T47D (cell line): ENCODE data around the gene ITPRIPL1.

ENCODE experiments used
- DNase-seq, 2 experiments: peaks; one replicate each; pipeline versions ENCODE4 v3.0.0 to v3.0.0-alpha.2; 2011 to 2012; ENCODE audit warnings: low read depth in 1 of 2, low spot score in 1 of 2
- JUND ChIP-seq: IDR thresholded peaks from 2 replicates; pipeline ENCODE4 v1.6.1; 2012; ENCODE audit warnings: low read depth
- in situ Hi-C: cut with HindIII; loops from 2 replicates; pipeline ENCODE4 v1.10.0; 2016; ENCODE audit warnings: low sequenced_read_pairs, low pct_unique_long_range_greater_than_20kb

Gene ITPRIPL1

GRCh38 chr2:96326990-96327820 is 2.1 kb downstream of the ITPRIPL1 start:
- DNase-seq, result no peak
- in situ Hi-C loops, result no loop called here
- no peak for TF ChIP-seq JUND

DNA sequence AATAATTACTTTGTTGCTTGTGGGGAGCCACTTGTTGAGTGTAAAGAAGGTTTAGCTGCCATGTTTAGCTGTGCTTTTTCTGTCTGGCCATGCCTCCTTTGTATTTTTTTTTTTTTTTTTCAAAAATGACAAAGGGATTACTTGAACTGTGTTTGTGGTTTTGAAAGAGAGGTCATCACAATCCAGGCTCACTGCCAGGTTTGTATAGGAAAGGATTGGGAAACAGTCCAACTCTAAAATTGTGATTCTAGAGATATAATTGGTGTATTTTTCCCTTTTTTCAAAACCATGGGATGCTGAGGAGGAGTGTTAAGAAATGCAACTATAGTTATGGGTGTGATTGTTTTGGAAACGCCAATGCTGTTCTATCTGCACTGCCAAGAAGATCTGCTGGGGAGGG is 4.3 kb downstream of the ITPRIPL1 start:
- TF ChIP-seq JUND, result no peak
- in situ Hi-C loops, result no loop called here
- no peak for DNase-seq

- DNase-seq, result no peak
- TF ChIP-seq JUND, result no peak
- in situ Hi-C loops, result no loop called here
These were observed 4.8 kb downstream of the ITPRIPL1 start for GRCh38 chr2:96329874-96330273.

GRCh38 chr2:96330407-96330806 is 5.3 kb downstream of the ITPRIPL1 start:
- no peak for TF ChIP-seq JUND
- in situ Hi-C loops, result no loop called here
- peak in 1 of 2 experiments; percentile 21 for DNase-seq

DNA sequence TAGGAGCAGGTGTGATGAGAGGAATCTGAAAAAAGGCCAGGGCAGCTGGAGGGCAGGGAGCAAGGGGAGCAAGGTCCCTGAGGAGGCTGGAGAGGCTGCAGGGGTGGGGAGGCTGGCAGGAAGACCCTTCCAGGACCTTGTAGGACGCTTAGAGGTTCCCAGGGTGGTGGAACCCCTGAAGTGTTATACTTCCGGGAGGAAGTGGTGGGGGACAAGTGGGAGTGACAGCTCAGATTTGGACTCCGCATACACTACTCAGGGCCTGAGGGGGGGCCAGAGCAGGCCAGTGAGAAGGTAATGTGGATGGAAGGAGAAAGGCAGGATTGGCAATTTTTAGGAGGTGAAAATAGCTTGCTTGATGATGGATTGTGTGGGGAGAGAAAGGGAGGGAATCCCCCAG is 8.6 kb downstream of the ITPRIPL1 start:
- in situ Hi-C loops, result no loop called here
- no peak for DNase-seq
- no peak for TF ChIP-seq JUND

GRCh38 chr2:96336104-96336775 is 11.1 kb downstream of the ITPRIPL1 start:
- TF ChIP-seq JUND, result no peak
- in situ Hi-C loops, result no loop called here
- peak in 1 of 2 experiments; percentile 8 for DNase-seq

DNA sequence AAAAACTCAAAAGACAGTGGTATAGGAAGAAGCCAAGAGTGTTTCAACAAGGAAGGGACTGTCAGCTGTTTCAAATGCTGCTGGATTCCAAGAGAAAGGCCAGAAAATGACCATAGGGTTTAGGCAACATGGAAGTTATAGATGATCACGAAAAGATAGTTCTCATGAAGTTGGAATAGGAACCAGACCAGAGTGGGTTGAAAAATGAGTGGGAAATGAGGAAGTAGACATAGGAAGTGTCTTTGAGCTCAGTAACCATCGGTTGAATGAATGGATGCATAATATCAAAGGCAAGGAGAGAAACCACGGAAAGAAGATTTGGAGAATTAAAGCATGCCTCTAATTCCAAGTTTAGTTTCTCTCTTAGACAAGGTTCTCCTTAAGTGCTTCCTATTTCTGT is 11.8 kb downstream of the ITPRIPL1 start:
- TF ChIP-seq JUND, result no peak
- no peak for DNase-seq
- in situ Hi-C loops, result no loop called here

DNA sequence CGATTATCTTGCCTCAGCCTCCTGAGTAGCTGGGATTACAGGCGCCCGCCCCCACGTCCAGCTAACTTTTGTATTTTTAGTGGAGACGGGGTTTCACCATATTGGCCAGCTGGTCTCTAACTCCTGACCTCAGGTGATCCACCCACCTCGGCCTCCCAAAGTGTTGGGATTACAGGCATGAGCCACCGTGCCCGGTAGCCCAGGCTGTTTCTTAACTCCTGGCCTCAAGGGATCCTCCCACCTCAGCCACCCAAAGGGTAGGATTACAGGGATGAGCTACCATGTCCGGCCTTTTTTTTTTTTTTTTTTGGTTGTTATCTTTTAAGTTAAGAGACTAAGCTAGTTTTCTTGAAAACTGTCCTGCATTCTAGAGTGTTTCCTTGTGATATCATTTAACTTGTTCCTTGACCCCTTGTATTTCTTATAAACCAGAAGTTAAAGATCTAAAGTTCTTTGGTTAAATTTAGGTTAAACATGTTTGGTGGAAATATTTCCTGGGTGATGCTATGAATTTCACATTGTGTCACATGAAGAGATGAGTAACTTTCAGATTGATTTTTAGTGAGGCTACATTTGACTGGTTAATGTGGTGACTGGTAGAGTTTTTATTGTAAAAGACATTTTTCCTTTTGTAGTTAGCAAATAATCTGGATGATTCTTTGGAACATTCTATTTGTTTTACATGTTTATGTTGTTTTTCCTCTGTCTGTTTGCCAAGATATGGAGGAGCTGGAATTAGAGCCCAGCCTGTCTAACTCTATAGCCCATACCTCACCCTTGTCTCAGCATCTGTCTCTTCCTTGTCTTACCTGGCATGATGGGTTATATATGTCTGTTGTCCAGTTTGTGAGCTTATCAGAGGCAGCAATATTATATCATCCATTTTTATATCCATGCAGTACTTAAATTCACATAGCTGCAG is 15.6 kb downstream of the ITPRIPL1 start:
- TF ChIP-seq JUND, result no peak
- in situ Hi-C loops, result no loop called here
- no peak for DNase-seq

DNA sequence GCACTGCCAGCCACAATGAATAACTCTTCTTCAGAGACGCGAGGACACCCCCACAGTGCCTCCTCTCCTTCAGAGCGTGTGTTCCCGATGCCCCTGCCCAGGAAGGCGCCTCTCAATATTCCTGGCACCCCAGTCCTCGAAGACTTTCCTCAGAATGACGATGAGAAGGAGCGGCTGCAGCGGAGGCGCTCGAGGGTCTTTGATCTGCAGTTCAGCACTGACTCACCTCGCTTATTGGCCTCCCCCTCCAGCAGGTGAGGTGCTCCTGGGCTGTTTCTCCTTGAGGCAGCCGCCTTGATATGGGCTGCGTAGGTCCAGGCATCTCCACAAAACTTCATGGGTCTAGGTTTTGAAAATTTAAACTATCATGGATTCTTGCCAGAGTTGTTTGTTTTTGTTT is 16.5 kb downstream of the ITPRIPL1 start:
- no peak for TF ChIP-seq JUND
- in situ Hi-C loops, result no loop called here
- DNase-seq, result no peak

DNA sequence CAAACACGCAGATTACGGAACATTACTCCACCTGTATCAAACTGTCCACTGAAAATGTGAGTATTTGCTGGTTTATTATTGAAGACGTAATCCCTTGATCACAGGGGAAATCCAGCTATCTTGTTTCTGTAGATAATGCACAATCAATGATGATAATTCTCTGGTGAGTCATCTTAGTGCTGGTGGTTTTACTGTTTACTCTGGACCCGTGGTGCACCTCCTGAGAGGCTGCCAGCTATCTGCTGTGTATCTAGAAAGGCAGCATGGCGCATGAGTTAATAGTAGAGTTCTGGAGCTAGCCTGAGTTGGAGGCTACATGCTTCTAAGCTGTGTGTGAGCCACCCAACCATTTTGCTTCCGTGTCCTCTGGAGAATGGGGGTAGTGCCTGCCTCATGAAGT is 17.0 kb downstream of the ITPRIPL1 start:
- in situ Hi-C loops, result no loop called here
- no peak for DNase-seq
- TF ChIP-seq JUND, result no peak

DNA sequence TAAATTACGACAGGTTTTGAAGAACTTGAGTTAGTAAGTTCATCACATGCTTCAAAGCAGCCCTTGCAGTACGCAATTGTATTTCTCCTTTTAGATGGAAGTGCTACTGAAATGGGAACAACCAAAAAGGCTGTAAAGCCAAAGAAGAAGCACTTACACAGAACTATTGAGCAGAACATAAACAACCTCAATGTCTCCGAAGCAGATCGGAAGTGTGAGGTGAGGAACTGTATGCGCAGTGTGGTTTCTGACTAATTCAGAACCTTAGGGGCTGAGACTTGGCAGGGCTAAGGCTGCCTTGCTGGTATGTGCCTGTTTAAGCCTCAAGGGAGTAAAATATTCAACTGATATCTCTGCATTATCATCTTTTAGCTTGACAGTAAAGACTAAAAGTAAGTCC is 18.9 kb downstream of the ITPRIPL1 start:
- no peak for TF ChIP-seq JUND
- DNase-seq, result no peak
- in situ Hi-C loops, result no loop called here

GRCh38 chr2:96345438-96345837 is 20.3 kb downstream of the ITPRIPL1 start:
- peak in 1 of 2 experiments; percentile 12 for DNase-seq
- no peak for TF ChIP-seq JUND
- in situ Hi-C loops, result no loop called here

- no peak for DNase-seq
- no peak for TF ChIP-seq JUND
- in situ Hi-C loops, result no loop called here
These were observed 20.8 kb downstream of the ITPRIPL1 start for GRCh38 chr2:96345868-96346462.
